Karpas-422 (cell line): ENCODE results near the gene MYOM1. TPM values are rescaled to one million over a fixed set of nuclear protein-coding genes. Genes with fewer than 3 reads are reported as not detected.

Experiments
- DNase-seq: peaks from one replicate; pipeline ENCODE4 v3.0.0-alpha.2; 2015
- H2AFZ ChIP-seq: fragments of 200-600 bp; sonication (generic); 2 replicates; pipeline ENCODE4 v1.6.1; 2014; ENCODE audit warnings: antibody characterized with exemption, low read length, mixed read lengths
- H3K27ac ChIP-seq: fragments of 200-600 bp; sonication (generic); 2 replicates; pipeline ENCODE4 v1.5.1; 2014; ENCODE audit warnings: mild to moderate bottlenecking, low read length, moderate library complexity
- H3K27me3 ChIP-seq: fragments of 200-600 bp; sonication (generic); 2 replicates; pipeline ENCODE4 v1.6.1; 2014; ENCODE audit warnings: low read length, mixed read lengths
- H3K36me3 ChIP-seq: fragments of 200-600 bp; sonication (generic); 2 replicates; pipeline ENCODE4 v1.6.1; 2014; ENCODE audit warnings: low read length, mixed read lengths; ENCODE audit not compliant: insufficient read depth
- H3K4me1 ChIP-seq: fragments of 200-600 bp; sonication (generic); 2 replicates; pipeline ENCODE4 v1.6.1; 2014; ENCODE audit warnings: mild to moderate bottlenecking, low read length, mixed read lengths
- H3K4me2 ChIP-seq: fragments of 200-600 bp; sonication (generic); 2 replicates; pipeline ENCODE4 v1.6.1; 2014; ENCODE audit warnings: low read length, low read depth, mild to moderate bottlenecking; ENCODE audit not compliant: poor library complexity, severe bottlenecking
- H3K4me3 ChIP-seq: fragments of 200-600 bp; sonication (generic); 2 replicates; pipeline ENCODE4 v1.5.1; 2014; ENCODE audit warnings: mild to moderate bottlenecking, antibody characterized with exemption, low read length, mixed read lengths
- H3K79me2 ChIP-seq: fragments of 200-600 bp; sonication (generic); 2 replicates; pipeline ENCODE4 v1.6.1; 2014; ENCODE audit warnings: mild to moderate bottlenecking, low read length, mixed read lengths
- H3K9ac ChIP-seq: fragments of 200-600 bp; sonication (generic); 2 replicates; pipeline ENCODE4 v1.6.0; 2014; ENCODE audit warnings: low read length
- H3K9me2 ChIP-seq: fragments of 200-600 bp; sonication (generic), shearing (Covaris generic); replicated peaks from 2 replicates; pipeline ENCODE4 v1.6.0; 2014; ENCODE audit warnings: mild to moderate bottlenecking, low read length, moderate library complexity; ENCODE audit not compliant: insufficient read depth
- H3K9me3 ChIP-seq: fragments of 300-700, 200-600 bp; sonication (generic); 2 replicates; pipeline ENCODE4 v1.6.1; 2014; ENCODE audit warnings: low read length, mixed read lengths
- H4K20me1 ChIP-seq: fragments of 200-600 bp; sonication (generic); 2 replicates; pipeline ENCODE4 v1.6.1; 2014; ENCODE audit warnings: mild to moderate bottlenecking, antibody characterized with exemption, low read length, low read depth; ENCODE audit not compliant: insufficient read depth
- total RNA-seq: library from RNA; depleted of rRNA; stranded (reverse); fragments of >200 nt; shearing (Covaris generic); gene quantifications from 2 replicates; pipeline ENCODE4 v1.2.3, GENCODE V29; 2014; ENCODE audit warnings: low replicate concordance

MYOM1 gene
- total RNA-seq, 1 experiment from 2014 or later = not detected

DNA sequence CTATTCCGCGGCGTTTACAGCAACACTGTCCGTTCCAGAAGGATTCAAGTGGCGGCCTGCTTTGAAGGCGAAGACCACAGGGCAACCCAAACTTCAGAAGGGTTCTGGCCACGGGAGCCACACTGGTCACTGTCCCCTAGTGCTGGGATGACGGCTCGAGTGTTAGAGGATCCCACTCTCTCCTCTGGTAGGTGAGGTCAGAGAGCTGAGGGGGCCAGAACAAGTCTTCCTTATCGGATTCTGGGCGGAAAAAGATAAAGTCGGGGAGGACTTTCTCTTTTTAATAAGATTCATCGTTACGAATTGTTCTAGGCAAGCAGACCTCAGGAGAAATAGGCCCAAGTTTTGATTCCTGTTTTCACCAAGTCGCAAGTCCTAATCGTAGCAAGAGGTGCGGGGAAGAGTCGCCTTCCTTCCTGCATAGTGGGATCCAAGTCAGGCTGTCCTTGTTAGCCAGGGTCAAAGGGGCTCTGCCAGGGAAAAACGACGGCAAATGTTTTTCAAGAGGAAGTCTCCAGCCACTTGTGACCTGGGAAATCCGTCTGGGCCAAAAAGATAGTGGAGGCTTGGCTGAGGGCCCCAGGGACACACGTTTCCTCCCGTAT is 27.0 kb upstream of the MYOM1 start:
- H3K79me2 ChIP-seq = peaks cover 39% of the 10 kb centered on the region
- no peak for DNase-seq

GRCh38 chr18:3245853-3246634 is 26.3 kb upstream of the MYOM1 start:
- peak; percentile 93 for DNase-seq
- Histone ChIP-seq H3K9me3 (no peaks in the 10 kb centered on the region), H3K79me2 (peaks cover 33% of the 10 kb centered on the region), H3K4me2 (peak overlapping the region; percentile 86), H3K4me3 (peak overlapping the region; percentile 89), H3K27ac (peak overlapping the region; percentile 82), H2AFZ (peak overlapping the region; percentile 77), H3K27me3 (no peaks in the 10 kb centered on the region), H4K20me1 (peaks cover 14% of the 10 kb centered on the region; the same call in 1 of the 2 replicates), H3K9ac (peak overlapping the region; percentile 95), H3K4me1 (peaks cover 34% of the 10 kb centered on the region), H3K36me3 (peaks cover 15% of the 10 kb centered on the region; the same call in 1 of the 2 replicates), H3K9me2 (no peaks in the 10 kb centered on the region)

More for the DNA sequence above, 27.0 kb upstream of the MYOM1 start:
- Histone ChIP-seq H3K4me3 (peak overlapping the region; percentile 89), H3K36me3 (peaks cover 15% of the 10 kb centered on the region; the same call in 1 of the 2 replicates), H3K4me1 (peaks cover 40% of the 10 kb centered on the region), H3K27me3 (no peaks in the 10 kb centered on the region), H3K9me3 (no peaks in the 10 kb centered on the region), H3K9ac (peak overlapping the region; percentile 95), H4K20me1 (peaks cover 14% of the 10 kb centered on the region; the same call in 1 of the 2 replicates), H3K4me2 (peak overlapping the region; percentile 86), H3K27ac (peak overlapping the region; percentile 82), H2AFZ (peak overlapping the region; percentile 77), H3K9me2 (no peaks in the 10 kb centered on the region)

GRCh38 chr18:3245185-3245564 is 25.4 kb upstream of the MYOM1 start:
- DNase-seq = no peak
- H3K4me3 ChIP-seq = no peak overlapping the region
- H3K9ac ChIP-seq = no peak overlapping the region
- H4K20me1 ChIP-seq = peaks cover 14% of the 10 kb centered on the region; the same call in 1 of the 2 replicates
- H3K4me1 ChIP-seq = peaks cover 28% of the 10 kb centered on the region
- H2AFZ ChIP-seq = no peak overlapping the region
- H3K27ac ChIP-seq = no peak overlapping the region
- H3K79me2 ChIP-seq = peaks cover 26% of the 10 kb centered on the region
- no peaks in the 10 kb centered on the region for H3K9me3 ChIP-seq
- no peak overlapping the region for H3K4me2 ChIP-seq
- H3K27me3 ChIP-seq = no peaks in the 10 kb centered on the region
- peaks cover 11% of the 10 kb centered on the region; the same call in 1 of the 2 replicates for H3K36me3 ChIP-seq
- no peaks in the 10 kb centered on the region for H3K9me2 ChIP-seq

DNA sequence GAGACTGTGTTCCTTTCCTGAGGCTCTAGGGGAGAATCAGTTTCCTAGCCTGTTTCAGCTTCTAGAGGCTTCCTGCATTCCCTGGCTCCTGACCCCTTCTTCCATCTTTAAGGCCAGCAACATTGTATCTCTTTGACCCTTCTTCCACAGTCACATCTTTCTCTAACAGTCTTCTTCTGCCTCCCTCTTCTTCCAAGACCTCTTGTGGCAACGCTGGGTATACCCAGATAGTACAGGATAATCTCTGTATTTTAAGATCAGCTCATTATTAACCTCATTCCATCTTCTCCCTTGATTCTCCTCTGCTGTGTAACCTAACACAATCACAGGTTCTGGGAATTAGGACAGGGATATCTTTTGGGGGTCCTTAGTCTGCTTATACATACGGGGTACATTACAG is 19.0 kb upstream of the MYOM1 start:
- H3K4me2 ChIP-seq = no peak overlapping the region
- no peak overlapping the region for H3K9ac ChIP-seq
- no peaks in the 10 kb centered on the region for H3K9me3 ChIP-seq
- no peaks in the 10 kb centered on the region for H3K4me1 ChIP-seq
- no peak overlapping the region for H3K27ac ChIP-seq
- no peak overlapping the region for H2AFZ ChIP-seq
- H3K79me2 ChIP-seq = no peaks in the 10 kb centered on the region
- no peaks in the 10 kb centered on the region for H3K27me3 ChIP-seq
- H3K4me3 ChIP-seq = no peak overlapping the region
- H3K36me3 ChIP-seq = no peaks in the 10 kb centered on the region
- DNase-seq = peak; percentile 53
- no peaks in the 10 kb centered on the region for H4K20me1 ChIP-seq
- no peaks in the 10 kb centered on the region for H3K9me2 ChIP-seq

DNA sequence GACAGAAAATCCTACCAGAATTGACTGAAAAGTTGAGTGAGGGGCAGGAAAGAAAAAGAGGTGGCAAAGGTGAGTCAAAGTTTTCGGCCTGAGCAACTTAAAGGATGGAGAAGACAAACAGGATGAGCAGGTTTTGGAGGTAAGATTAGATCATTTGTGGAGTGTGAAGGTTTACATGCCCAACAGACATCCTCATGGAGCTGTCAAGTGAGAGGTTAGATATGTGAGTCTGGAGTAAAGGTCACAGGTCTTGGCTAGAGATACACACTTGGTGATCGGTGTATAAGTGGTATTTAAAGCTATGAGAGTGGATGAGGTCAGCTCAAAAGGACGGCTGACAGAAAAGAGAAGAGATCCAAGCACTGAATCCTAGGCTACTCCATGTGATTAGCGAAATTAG is 16.7 kb upstream of the MYOM1 start:
- Histone ChIP-seq H3K9me2 (no peaks in the 10 kb centered on the region), H3K4me3 (no peak overlapping the region), H3K9me3 (no peaks in the 10 kb centered on the region), H3K4me2 (no peak overlapping the region), H2AFZ (no peak overlapping the region), H3K36me3 (no peaks in the 10 kb centered on the region), H3K4me1 (no peaks in the 10 kb centered on the region), H4K20me1 (no peaks in the 10 kb centered on the region), H3K79me2 (no peaks in the 10 kb centered on the region), H3K27me3 (no peaks in the 10 kb centered on the region), H3K9ac (no peak overlapping the region), H3K27ac (no peak overlapping the region)
- DNase-seq = no peak

GRCh38 chr18:3235846-3236245 is 16.1 kb upstream of the MYOM1 start:
- H3K4me2 ChIP-seq = no peak overlapping the region

GRCh38 chr18:3234457-3234856 is 14.7 kb upstream of the MYOM1 start:
- no peak overlapping the region for H3K27ac ChIP-seq
- no peaks in the 10 kb centered on the region for H3K36me3 ChIP-seq
- H3K4me3 ChIP-seq = no peak overlapping the region
- H3K79me2 ChIP-seq = no peaks in the 10 kb centered on the region
- H3K27me3 ChIP-seq = no peaks in the 10 kb centered on the region
- no peaks in the 10 kb centered on the region for H3K9me2 ChIP-seq
- DNase-seq = no peak
- H3K9ac ChIP-seq = no peak overlapping the region
- H4K20me1 ChIP-seq = no peaks in the 10 kb centered on the region
- peaks cover 3% of the 10 kb centered on the region for H3K4me1 ChIP-seq
- H2AFZ ChIP-seq = no peak overlapping the region
- no peak overlapping the region for H3K4me2 ChIP-seq
- no peaks in the 10 kb centered on the region for H3K9me3 ChIP-seq

More at GRCh38 chr18:3235846-3236245, 16.1 kb upstream of the MYOM1 start:
- DNase-seq = no peak
- no peaks in the 10 kb centered on the region for H3K9me2 ChIP-seq
- H3K27me3 ChIP-seq = no peaks in the 10 kb centered on the region
- H3K4me3 ChIP-seq = no peak overlapping the region
- no peaks in the 10 kb centered on the region; the same call in 1 of the 2 replicates for H3K4me1 ChIP-seq
- no peak overlapping the region for H2AFZ ChIP-seq
- H3K27ac ChIP-seq = no peak overlapping the region
- H3K9ac ChIP-seq = no peak overlapping the region
- no peaks in the 10 kb centered on the region for H4K20me1 ChIP-seq
- no peaks in the 10 kb centered on the region for H3K9me3 ChIP-seq
- H3K36me3 ChIP-seq = no peaks in the 10 kb centered on the region
- H3K79me2 ChIP-seq = no peaks in the 10 kb centered on the region

- Histone ChIP-seq H3K9me3 (no peaks in the 10 kb centered on the region), H3K9ac (no peak overlapping the region), H3K36me3 (no peaks in the 10 kb centered on the region), H3K27me3 (no peaks in the 10 kb centered on the region), H3K9me2 (no peaks in the 10 kb centered on the region), H3K79me2 (no peaks in the 10 kb centered on the region), H2AFZ (no peak overlapping the region), H3K4me2 (no peak overlapping the region), H3K4me1 (peaks cover 3% of the 10 kb centered on the region), H3K27ac (no peak overlapping the region), H3K4me3 (no peak overlapping the region), H4K20me1 (no peaks in the 10 kb centered on the region)
- DNase-seq = no peak
Observed at GRCh38 chr18:3233433-3234168, 13.8 kb upstream of the MYOM1 start.
